SHP77 treated with DMSO at 0.1 percent for 48 hours (cell line): Measurements from ENCODE around the gene TSHZ3.

ENCODE experiments used
- DNase-seq: peaks from one replicate; lab custom pipeline; 2025; lab: John Stamatoyannopoulos, UW

Gene TSHZ3

GRCh38 chr19:31334849-31335624, 14.2 kb downstream of the TSHZ3 start:
- DNase-seq, result no peak

DNA sequence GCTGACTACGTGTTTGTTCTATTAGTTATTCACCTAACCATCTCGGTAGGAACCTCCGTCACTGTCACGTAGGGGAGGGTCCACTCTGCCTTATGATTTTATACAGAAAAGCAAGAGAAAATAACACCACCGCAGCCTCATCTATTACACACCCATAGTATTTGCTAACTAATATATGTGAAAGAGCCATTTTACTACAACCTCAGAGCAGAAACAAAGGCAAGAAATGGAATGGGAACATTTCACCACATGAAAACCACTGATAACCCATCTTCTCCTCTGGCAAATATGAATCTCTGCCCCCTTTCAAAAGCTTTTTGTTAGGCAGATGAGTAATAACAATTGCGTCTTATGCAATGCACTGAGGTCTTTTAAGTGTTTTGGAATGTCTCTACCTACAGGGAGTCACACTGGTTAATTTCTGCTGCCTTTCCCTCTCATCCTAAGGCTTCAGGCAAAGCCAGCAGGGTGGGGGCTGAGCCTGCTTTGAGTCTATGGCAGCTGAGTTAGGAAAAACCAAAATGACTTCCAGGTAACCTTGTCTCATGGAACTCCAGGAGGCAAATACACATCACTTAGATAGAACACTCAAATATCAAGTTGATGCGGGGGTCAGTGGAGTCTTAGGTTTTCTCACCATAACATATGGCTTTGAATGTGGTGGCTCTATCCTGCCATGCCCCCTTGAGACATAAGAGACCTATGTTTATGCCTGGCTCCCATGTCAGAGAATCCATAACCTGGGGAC, 15.0 kb downstream of the TSHZ3 start:
- no peak for DNase-seq

DNA sequence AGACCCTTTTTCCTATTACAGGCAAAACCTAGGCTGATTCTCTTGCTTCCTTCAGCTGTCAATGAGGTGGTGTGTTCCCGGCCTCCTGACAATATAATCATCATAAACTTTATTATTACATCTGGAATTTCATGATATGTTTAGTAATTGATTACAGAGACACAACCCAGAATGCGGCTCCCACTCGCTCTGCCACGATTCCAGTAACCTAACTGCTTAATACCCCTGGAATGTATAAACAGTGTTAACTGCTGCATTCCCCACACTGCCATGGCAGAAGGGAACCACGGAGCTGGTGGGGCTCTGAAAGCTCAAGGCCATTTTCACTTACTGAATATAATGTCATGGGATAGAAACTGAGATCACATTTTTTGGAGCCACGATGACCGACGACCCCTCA, 17.1 kb downstream of the TSHZ3 start:
- DNase-seq, result no peak

DNA sequence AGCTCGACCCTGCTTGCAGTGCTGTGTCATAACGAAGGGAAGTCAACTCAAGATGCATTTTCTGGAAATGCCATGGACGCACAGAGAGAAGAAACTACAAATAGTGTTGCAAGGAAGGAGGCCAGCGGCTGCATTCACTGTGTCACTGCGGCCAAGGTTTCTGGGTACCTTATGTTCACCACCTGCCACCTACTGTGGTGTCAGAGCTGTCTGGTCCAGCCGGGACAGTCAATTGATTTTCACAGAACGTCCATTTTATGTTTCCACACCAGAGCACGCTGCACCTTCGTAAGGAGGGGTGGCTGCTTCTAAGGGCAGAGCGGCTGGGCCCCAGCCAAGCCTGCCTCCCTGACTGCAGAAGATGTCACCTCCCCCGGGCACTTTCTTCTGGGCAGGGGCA, 17.7 kb downstream of the TSHZ3 start:
- no peak for DNase-seq

- DNase-seq, result no peak
Observed at GRCh38 chr19:31330761-31331160, 18.5 kb downstream of the TSHZ3 start.

- no peak for DNase-seq
Observed at GRCh38 chr19:31330237-31330636, 19.0 kb downstream of the TSHZ3 start.

GRCh38 chr19:31329819-31330218, 19.4 kb downstream of the TSHZ3 start:
- DNase-seq, result no peak

DNA sequence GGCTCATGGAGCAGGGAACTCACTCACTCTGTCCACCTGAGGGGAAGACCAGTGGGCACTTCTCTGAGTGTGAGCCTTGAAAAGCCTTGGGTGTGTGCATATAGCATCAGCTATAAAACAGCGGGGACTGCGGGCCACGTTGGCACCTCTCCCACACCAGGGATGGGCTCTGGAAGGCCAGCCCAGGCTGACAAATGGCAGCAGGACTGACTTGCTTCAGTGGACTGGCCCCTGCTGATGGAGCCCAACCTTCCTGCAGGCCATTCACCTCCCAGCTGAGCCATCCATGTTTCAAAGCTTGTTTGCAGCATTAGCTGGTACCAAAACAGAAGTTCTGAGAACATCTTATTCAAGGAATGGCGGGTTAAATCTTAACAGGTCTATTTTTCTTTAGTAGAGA, 21.0 kb downstream of the TSHZ3 start:
- no peak for DNase-seq

DNA sequence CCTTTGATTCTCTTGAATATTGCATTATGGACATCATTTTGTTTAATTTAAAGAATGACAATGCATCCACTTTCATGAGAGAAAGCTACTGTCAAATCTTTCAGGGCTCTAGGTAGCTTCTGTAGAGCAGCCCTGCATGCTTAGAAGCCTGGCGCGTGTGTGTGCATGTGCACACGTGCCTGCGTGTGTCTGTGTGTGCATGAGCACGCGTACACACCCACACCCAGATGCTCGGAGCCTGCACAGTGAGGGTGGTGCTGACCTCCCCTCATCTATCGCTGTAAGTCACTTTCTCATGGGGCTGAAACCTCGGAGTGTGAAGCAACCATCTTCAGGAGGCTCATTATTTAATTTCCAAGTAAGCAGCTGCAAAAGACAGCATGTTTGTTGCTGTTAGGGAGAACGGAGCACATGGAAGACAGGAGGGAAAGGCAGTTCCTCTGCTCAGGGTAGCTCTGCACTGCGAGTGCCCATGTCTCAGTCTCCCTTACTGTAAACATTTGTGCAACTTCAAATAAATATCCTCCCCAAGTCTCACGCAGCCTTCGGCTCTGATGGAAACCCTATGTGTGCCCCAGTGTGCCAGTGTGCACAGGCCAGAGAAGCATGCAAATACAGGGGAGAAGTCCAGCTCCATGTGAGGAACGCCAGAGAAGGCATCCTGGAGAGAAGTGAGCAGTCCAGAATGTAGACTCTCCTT, 22.8 kb downstream of the TSHZ3 start:
- DNase-seq, result no peak

- no peak for DNase-seq
Observed at GRCh38 chr19:31325342-31325741, 23.9 kb downstream of the TSHZ3 start.

DNA sequence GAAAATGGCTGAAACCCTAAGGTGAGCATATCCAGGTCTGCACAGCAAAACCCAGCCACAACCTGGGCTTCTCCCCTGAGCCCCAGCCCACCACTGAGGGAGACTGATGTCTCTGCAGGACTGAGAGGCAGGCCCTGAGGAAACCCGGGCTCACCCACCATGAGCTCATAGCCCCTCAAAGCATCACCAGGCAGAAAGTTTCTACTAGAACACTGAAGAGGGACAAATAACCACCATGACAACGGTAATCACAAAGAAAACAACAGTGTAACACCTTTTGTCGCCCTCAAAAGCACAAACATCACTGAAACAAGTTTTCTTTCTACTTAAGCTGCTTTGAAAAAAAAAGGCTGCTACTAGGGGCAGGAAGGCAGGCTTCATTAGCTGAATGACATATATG, 29.8 kb downstream of the TSHZ3 start:
- DNase-seq, result no peak

GRCh38 chr19:31318790-31319425, 30.3 kb downstream of the TSHZ3 start:
- DNase-seq, result no peak

- no peak for DNase-seq
Observed at GRCh38 chr19:31317570-31317969, 31.7 kb downstream of the TSHZ3 start.

GRCh38 chr19:31317093-31317492, 32.1 kb downstream of the TSHZ3 start:
- no peak for DNase-seq

DNA sequence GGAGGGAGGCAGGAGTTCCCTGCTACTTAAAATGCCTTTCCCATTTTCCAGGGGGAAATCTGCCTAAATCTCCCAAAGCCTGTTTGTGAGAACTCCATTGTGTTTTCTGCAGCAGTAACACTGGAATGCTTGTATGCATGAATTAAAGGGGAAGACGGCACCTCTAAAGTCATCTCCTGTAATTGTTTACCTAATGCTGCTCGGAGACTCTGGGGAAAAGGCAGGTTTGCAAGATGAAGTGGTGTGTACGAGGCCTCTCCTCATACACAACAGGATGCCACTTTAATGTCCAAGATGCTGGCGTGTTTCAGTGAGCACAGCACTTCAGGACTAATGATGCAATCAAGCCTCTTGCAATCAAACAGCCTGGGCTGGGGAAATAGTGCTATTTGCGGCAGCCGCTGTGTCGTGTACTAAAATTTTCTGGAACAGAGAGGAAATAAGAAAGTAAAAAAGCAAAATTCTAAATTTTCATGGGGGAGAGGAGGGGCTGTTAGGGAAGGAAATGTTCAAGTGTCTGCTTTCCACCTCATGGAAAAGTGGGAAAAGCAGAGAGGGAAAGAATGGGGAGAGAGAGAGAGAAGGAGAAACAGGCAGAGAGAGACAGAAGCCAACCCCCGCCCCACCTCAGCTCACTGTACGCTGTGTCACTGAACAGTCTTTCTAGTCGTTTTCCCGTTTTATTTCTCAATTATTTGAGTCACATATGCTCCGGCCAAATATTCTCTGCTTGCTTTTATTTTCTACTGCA, 32.9 kb downstream of the TSHZ3 start:
- no peak for DNase-seq

DNA sequence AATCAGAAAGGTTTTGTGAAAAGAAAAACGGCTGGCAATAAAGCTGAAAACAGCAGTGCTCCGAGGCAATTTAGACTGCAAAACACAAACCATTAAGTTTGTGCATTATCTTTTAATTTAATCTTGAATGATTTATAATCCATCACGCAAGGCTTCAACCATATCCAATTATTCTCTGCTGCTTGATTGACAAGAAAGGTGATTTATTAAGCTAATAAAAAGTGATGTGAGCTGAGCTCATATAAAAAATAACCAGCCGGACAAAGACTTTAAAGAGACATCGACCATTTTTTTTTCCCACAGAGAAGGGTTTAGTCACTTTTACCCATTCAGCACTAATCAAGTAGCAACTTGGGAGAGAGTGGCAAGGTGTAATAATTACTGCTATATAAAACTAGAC, 33.6 kb downstream of the TSHZ3 start:
- no peak for DNase-seq

GRCh38 chr19:31314849-31315629, 34.2 kb downstream of the TSHZ3 start:
- no peak for DNase-seq

DNA sequence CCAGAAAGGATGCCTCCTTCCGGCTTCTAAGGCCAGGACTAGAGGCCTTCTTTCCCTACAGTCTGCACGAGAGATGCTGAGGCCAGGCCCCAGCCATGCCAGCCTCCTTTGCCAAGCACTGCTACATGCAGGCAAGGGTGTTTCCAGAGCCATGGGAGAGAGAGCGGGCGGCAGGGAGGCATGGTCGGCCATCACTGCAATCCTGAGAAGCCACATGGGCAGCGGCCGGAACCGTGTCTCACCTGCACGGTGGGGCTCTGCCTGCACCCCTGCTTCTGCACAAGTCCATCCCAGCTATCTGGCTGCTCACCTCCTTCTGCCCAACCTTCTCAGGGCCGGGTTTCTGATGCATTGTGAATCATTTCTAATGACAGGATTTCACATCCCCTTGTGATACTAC, 35.1 kb downstream of the TSHZ3 start:
- no peak for DNase-seq

DNA sequence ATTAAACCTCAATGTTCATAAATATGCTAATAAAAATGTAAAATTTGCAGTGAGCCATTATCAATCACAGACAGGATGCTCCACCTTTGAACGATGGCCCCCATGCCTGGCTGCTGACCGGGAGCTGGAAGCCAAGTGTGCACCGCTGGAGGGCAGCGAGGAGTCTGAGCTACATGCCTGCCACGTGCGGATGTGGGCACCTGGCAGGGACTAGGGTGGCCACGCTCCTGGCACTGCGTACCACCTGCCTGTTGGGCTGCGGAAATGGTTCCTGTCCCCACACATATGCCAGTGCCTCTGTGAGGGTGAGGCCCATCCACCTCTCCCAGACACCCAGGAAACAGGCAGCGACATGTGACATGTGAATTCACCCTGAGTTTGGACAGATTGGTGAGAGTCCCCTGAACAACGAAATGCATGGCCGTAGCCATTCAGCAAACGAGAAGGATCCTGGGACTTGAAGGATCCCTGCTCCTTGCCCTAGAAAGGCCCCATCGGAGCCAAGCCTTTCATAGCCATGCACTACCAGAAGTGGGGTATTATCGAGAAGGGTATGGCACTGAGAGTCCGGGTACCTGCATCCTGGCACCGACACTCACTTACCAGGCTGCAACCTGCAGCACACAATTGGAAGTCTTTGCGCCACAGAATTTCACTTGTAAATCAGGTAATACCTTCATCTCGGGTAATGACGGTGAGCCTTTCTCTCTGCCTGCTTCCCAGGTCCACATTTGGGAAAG, 35.8 kb downstream of the TSHZ3 start:
- no peak for DNase-seq

DNA sequence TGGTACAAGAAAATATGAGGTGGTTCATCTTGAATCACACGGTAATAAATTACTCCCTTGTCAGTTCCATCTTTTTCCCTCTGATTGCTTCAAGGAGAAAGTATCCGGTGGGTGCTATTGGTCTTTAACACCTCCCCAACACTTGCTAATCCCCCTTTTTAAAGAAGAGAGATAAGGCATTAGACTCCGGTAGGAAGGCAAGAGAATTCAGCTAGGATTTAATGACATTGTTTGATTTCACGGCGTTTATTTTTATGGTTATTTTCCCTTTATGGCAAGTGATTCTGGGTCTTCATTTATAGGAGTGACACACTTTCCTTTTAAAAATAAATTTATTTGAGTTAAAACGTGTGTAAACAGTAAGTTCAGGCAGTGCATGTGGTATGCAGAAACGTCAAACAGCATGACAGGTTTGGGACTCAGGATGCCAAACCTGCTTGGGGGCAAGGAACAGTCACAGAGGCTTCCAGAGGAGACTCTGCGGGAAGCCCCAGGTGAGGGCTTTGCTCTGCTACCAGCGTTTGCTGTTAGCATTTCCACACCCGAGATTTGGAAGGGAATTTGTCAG, 36.5 kb downstream of the TSHZ3 start:
- DNase-seq, result no peak
